BE2C (cell line): ENCODE data around the gene RDM1.
"Not testable (repeated sequence)": the region's sequence is repeated elsewhere in the genome, so short reads cannot be mapped to it uniquely, and the experiment has no call there.

Experiments
- DNase-seq: peaks from one replicate; pipeline ENCODE4 v3.0.0-alpha.2; 2020
- H3K27me3 ChIP-seq: fragments of 250-450 bp; sonication (Bioruptor Pico); 2 replicates; pipeline ENCODE4 v1.5.1; 2020; ENCODE audit warnings: mild to moderate bottlenecking
- H3K36me3 ChIP-seq: fragments of 250-450 bp; sonication (Bioruptor Pico); 2 replicates; pipeline ENCODE4 v1.5.1; 2020; ENCODE audit warnings: mild to moderate bottlenecking
- H3K4me1 ChIP-seq: fragments of 250-450 bp; sonication (Bioruptor Pico); 2 replicates; pipeline ENCODE4 v1.5.1; 2020
- H3K4me3 ChIP-seq: 2 replicates; pipeline ENCODE4 v1.5.1; 2011; ENCODE audit warnings: low read depth, low read length
- H3K9me3 ChIP-seq: fragments of 250-450 bp; sonication (Bioruptor Pico); 2 replicates; pipeline ENCODE4 v1.5.1; 2020
- TF ChIP-seq, protein P1 (sequence below): IDR thresholded peaks from 2 replicates; pipeline ENCODE4 v1.5.1; 2012; ENCODE audit warnings: mild to moderate bottlenecking, low read depth, low read length

The RDM1 gene

GRCh38 chr17:35942588-35943186 lies 12.1 kb upstream of the RDM1 start:
- no peaks in the 10 kb centered on the region for H3K9me3 ChIP-seq
- DNase-seq: no peak
- no peak overlapping the region for H3K4me3 ChIP-seq
- no peaks in the 10 kb centered on the region for H3K36me3 ChIP-seq
- peaks cover 6% of the 10 kb centered on the region; the same call in 1 of the 2 replicates for H3K27me3 ChIP-seq
- no peaks in the 10 kb centered on the region for H3K4me1 ChIP-seq
- TF ChIP-seq, protein P1, sequence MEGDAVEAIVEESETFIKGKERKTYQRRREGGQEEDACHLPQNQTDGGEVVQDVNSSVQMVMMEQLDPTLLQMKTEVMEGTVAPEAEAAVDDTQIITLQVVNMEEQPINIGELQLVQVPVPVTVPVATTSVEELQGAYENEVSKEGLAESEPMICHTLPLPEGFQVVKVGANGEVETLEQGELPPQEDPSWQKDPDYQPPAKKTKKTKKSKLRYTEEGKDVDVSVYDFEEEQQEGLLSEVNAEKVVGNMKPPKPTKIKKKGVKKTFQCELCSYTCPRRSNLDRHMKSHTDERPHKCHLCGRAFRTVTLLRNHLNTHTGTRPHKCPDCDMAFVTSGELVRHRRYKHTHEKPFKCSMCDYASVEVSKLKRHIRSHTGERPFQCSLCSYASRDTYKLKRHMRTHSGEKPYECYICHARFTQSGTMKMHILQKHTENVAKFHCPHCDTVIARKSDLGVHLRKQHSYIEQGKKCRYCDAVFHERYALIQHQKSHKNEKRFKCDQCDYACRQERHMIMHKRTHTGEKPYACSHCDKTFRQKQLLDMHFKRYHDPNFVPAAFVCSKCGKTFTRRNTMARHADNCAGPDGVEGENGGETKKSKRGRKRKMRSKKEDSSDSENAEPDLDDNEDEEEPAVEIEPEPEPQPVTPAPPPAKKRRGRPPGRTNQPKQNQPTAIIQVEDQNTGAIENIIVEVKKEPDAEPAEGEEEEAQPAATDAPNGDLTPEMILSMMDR: no peak

DNA sequence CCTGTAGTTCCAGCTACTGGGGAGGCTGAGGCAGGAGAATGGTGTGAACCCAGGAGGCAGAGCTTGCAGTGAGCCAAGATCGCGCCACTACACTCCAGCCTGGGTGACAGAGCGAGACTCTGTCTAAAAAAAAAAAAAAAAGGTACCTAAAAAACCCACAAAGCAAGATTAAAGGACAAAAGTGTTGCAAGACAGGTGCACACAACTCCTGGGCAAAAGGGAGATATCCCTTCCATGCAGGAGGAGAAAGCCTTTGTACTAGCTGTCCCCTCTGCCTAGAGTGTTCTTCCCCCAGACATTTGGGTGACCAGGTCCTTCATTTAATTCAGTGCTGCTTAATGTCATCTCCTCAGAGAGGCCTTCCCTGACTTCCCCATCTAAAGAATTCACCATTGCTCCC lies 7.9 kb upstream of the RDM1 start:
- not testable (repeated sequence) for H3K4me1 ChIP-seq, H3K36me3 ChIP-seq, H3K27me3 ChIP-seq, DNase-seq, H3K4me3 ChIP-seq, H3K9me3 ChIP-seq

DNA sequence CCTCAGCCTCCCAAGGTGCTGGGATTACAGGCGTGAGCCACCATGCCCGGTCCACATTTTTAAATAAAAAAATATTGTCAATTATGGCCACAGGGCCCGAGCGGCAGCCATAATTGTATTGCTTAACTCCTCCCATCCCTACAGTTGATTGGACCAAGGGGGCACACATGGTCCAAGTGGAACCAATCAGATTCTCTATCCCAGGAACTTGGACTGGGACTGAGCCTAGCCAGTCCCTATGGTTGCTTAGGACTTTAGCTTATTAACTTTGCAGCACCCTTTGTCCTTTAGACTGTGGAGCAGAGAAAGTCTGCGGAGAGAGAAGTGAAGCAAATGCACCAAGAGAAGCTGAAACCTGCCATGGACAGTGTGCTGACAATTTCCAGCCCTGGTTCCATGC lies 5.5 kb upstream of the RDM1 start:
- Histone ChIP-seq H3K9me3 (no peaks in the 10 kb centered on the region), H3K4me1 (no peaks in the 10 kb centered on the region), H3K36me3 (no peaks in the 10 kb centered on the region), H3K4me3 (no peak overlapping the region), H3K27me3 (no peaks in the 10 kb centered on the region)
- DNase-seq: no peak
- TF ChIP-seq, protein P1: no peak

DNA sequence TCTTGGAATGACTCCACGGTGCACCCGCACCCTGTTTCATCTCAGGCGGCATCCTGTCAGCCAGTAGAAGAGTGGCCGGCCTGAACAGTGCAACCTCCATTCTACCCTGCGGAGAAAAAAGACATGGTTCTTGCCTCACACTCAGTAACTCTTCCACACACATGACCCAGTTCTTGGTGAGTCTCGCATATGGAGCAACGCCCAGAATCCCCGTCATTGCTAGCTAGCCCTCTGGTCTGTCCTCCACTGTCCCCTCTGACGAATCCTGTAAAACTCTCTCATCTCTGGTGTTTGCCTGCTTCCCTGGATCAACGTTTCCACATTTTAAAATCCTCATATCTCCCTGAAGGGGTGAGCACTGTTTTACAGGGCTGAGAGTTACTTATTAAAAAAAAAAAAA lies 4.2 kb upstream of the RDM1 start:
- peaks cover 3% of the 10 kb centered on the region; the same call in 1 of the 2 replicates for H3K4me1 ChIP-seq
- no peaks in the 10 kb centered on the region for H3K9me3 ChIP-seq
- TF ChIP-seq, protein P1: no peak
- no peak for DNase-seq
- no peak overlapping the region for H3K4me3 ChIP-seq
- H3K27me3 ChIP-seq: no peaks in the 10 kb centered on the region
- no peaks in the 10 kb centered on the region for H3K36me3 ChIP-seq

DNA sequence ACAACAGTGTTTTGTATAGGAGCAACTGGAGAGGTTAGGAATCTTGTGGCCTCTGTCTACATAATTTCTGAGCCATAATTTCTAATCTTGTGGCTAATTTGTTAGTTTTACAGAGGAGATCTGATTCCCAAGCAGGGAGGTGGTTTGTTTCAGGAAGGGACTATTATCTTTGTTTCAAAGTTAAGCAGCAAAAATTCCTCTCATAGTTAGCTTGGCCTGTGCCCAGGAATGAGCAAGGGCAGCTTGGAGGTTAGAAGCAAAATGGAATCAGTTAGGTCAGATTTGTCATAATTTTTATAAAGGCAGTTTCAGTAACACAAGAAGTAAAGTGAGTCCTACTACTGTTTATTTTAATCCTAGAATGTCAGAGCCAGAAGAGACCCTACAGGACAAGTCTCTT lies 2.0 kb upstream of the RDM1 start:
- TF ChIP-seq, protein P1: no peak
- no peak overlapping the region for H3K4me3 ChIP-seq
- no peaks in the 10 kb centered on the region for H3K36me3 ChIP-seq

DNA sequence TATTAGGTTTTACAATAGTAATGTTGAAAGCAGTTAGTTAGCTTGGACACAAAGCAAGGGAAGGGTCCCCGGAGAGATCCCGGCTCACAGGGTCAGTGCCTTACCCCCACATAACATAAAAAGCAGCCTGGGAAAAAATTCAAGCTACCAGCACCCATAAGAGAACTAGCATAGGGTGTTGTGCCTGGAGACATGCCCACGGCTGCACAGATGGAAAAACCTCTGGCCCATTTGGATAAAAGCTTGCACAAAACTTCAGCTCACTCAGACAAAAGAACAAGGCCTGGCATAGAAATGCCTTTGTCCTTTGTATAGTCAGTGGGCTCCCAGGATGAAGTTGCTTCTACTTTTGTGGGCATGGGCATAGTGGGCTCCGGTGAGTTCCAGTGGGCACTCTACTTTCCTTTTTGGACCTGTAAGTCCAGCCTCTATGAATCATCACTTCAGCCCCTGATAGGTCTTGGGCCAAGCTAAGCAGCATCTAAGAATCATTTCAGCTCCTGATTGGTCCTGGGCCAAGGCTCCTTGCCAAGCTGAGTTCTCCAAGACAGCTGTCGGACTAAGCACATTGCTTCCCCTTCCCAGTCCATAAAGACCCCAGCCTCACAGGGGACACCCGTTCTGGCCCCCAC lies 1.3 kb upstream of the RDM1 start:
- Histone ChIP-seq H3K36me3 (no peaks in the 10 kb centered on the region), H3K4me1 (peaks cover 3% of the 10 kb centered on the region; the same call in 1 of the 2 replicates), H3K27me3 (no peaks in the 10 kb centered on the region), H3K4me3 (no peak overlapping the region), H3K9me3 (no peaks in the 10 kb centered on the region)
- no peak for DNase-seq
- TF ChIP-seq, protein P1: no peak

More for the DNA sequence above, 2.0 kb upstream of the RDM1 start:
- no peak for DNase-seq
- no peaks in the 10 kb centered on the region for H3K27me3 ChIP-seq
- H3K4me1 ChIP-seq: peaks cover 3% of the 10 kb centered on the region; the same call in 1 of the 2 replicates
- H3K9me3 ChIP-seq: no peaks in the 10 kb centered on the region
